H1 (cell line): Measurements from ENCODE around the gene ZDHHC11. TPM values are rescaled to one million over a fixed set of nuclear protein-coding genes. Genes with fewer than 3 reads are reported as not detected.

ENCODE experiments used
- CBX5 ChIP-seq: fragments of 300-800, 300-1000 bp; sonication (generic); IDR thresholded peaks from 2 replicates; pipeline ENCODE4 v1.7.1; 2016; ENCODE audit warnings: antibody characterized with exemption, low read length, low read depth
- CHD7 ChIP-seq: fragments of 300-600 bp; sonication (generic); IDR thresholded peaks from 2 replicates; pipeline ENCODE4 v1.7.1; 2012; ENCODE audit warnings: low read length, moderate library complexity, mild to moderate bottlenecking, inconsistent platforms; ENCODE audit not compliant: insufficient replicate concordance
- ZNF274 ChIP-seq: IDR thresholded peaks from 2 replicates; pipeline ENCODE4 v1.7.0; 2012; ENCODE audit warnings: low read length, borderline replicate concordance; ENCODE audit errors: extremely low read depth
- polyA plus RNA-seq, 7 experiments: library from polyadenylated mRNA; depleted of rRNA in 3 of 7; stranded (reverse) in 5 of 7; unstranded in 2 of 7; fragments of >200 nt in 5 of 7; fragments of 200-250 nt in 2 of 7; gene quantifications; 1 replicate in 5 of 7; 2 replicates in 1 of 7; 4 replicates in 1 of 7; pipeline versions ENCODE4 v1.2.1 to v1.2.3, GENCODE V29; 2011 to 2013; ENCODE audit warnings: missing spikeins in 2 of 7, mixed read lengths in 2 of 7
- total RNA-seq: library from RNA; stranded (reverse); fragmentation: NEBNext Ultra II Directional; extraction: Animal tissue kit (Norgen Biotek cat#: 25700); gene quantifications from 2 replicates; pipeline ENCODE4 v1.2.1, GENCODE V29; 2021

Gene ZDHHC11
- total and polyA plus RNA-seq, 2 of the 8 experiments (the other 6 are each of a cell fraction or from before 2014, with no cell fraction given): 4.7 to 16.6 TPM

- no peak for TF ChIP-seq CHD7
- TF ChIP-seq ZNF274: no peak
- TF ChIP-seq CBX5: no peak
Measured at GRCh38 chr5:865168-865521, 14.4 kb upstream of the ZDHHC11 start (continued).
